Colonic mucosa (tissue), 4 donors: Measurements from ENCODE around the gene SSBP1. TPM values are rescaled to one million over a fixed set of nuclear protein-coding genes. Genes with fewer than 3 reads are reported as not detected.

Source experiments
- DNase-seq: peaks from one replicate; pipeline ENCODE4 v3.0.0-alpha.2; 2020
- H3K27ac ChIP-seq: fragments of 200-600 bp; one replicate; pipeline ENCODE4 v1.8.0; 2021
- H3K27me3 ChIP-seq: fragments of 200-600 bp; one replicate; pipeline ENCODE4 v1.8.0; 2021
- H3K36me3 ChIP-seq: fragments of 200-600 bp; one replicate; pipeline ENCODE4 v1.8.0; 2021
- H3K4me1 ChIP-seq: fragments of 200-600 bp; one replicate; pipeline ENCODE4 v1.8.0; 2021; ENCODE audit warnings: mild to moderate bottlenecking
- H3K4me3 ChIP-seq: fragments of 200-600 bp; one replicate; pipeline ENCODE4 v1.8.0; 2021
- H3K9ac ChIP-seq, 2 donors: one replicate each; pipeline ENCODE4 v1.7.0; 2013; ENCODE audit warnings: control low read depth in 2 of 2, low read depth in 2 of 2, low read length in 2 of 2
- H3K9me3 ChIP-seq: fragments of 200-600 bp; one replicate; pipeline ENCODE4 v1.8.0; 2021
- intact Hi-C: fragments of 100-400 bp; cut with DNase I; formaldehyde crosslinking; loops from one replicate; pipeline ENCODE4 v1.14.1; 2022
- total RNA-seq, 2 donors: library from RNA; stranded (reverse); fragmentation: NEBNext Ultra II Directional in 1 of 2; extraction: Animal tissue kit (Norgen Biotek cat#: 25700) in 1 of 2; gene quantifications; one replicate each; pipeline ENCODE4 v1.2.1, GENCODE V29; 2021
- TF ChIP-seq, protein P1 (sequence below): fragments of 200-600 bp; IDR thresholded peaks from one replicate; pipeline ENCODE4 v1.8.0; 2022; ENCODE audit warnings: antibody characterized with exemption, mild to moderate bottlenecking
- donor health status: healthy.
- donor health status: DM: no; HTN: no; CAD: no.
- donor health status: DM: no; HTN: no; CAD: no.

SSBP1 gene
- total RNA-seq, 2 donors from 2014 or later, result 76.7 to 130 TPM

DNA sequence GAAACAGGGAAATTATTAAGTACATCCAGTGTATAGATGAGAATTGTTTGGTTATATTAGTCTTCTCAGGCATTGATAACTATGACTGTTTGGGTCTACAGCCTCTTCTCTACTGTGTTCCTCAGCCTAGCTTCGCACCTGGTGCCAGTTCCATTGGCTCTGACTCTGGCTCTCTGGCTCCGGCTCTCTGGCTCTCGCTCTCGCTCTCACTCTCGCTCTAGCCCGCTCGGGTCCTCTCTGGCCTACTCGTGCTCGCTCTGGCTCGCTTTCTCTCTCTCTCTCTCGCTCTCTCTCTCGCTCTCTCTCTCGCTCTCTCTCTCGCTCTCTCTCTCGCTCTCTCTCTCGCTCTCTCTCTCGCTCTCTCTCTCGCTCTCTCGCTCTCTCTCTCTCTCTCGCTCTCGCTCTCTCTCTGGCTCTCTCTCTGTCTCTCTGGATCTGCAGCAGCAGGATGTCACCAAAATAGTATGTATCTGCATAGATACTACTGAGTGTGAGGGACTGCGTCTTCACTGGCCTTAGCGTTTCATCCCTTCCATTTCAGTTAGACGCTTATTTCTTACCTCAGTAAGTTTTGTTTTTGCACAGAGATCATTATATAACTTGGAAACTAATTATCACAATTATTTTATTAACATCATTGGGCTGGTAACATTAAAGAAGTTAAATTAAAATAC lies 6.5 kb upstream of the SSBP1 start:
- no peak for DNase-seq
- H3K9ac ChIP-seq, result no peak overlapping the region
- H3K4me1 ChIP-seq, result no peaks in the 10 kb centered on the region
- TF ChIP-seq, protein P1, sequence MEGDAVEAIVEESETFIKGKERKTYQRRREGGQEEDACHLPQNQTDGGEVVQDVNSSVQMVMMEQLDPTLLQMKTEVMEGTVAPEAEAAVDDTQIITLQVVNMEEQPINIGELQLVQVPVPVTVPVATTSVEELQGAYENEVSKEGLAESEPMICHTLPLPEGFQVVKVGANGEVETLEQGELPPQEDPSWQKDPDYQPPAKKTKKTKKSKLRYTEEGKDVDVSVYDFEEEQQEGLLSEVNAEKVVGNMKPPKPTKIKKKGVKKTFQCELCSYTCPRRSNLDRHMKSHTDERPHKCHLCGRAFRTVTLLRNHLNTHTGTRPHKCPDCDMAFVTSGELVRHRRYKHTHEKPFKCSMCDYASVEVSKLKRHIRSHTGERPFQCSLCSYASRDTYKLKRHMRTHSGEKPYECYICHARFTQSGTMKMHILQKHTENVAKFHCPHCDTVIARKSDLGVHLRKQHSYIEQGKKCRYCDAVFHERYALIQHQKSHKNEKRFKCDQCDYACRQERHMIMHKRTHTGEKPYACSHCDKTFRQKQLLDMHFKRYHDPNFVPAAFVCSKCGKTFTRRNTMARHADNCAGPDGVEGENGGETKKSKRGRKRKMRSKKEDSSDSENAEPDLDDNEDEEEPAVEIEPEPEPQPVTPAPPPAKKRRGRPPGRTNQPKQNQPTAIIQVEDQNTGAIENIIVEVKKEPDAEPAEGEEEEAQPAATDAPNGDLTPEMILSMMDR, result no peak
- intact Hi-C loops, result no loop called here
- H3K27me3 ChIP-seq, result no peaks in the 10 kb centered on the region
- no peak overlapping the region for H3K4me3 ChIP-seq
- no peaks in the 10 kb centered on the region for H3K36me3 ChIP-seq
- no peaks in the 10 kb centered on the region for H3K9me3 ChIP-seq
- H3K27ac ChIP-seq, result no peak overlapping the region

DNA sequence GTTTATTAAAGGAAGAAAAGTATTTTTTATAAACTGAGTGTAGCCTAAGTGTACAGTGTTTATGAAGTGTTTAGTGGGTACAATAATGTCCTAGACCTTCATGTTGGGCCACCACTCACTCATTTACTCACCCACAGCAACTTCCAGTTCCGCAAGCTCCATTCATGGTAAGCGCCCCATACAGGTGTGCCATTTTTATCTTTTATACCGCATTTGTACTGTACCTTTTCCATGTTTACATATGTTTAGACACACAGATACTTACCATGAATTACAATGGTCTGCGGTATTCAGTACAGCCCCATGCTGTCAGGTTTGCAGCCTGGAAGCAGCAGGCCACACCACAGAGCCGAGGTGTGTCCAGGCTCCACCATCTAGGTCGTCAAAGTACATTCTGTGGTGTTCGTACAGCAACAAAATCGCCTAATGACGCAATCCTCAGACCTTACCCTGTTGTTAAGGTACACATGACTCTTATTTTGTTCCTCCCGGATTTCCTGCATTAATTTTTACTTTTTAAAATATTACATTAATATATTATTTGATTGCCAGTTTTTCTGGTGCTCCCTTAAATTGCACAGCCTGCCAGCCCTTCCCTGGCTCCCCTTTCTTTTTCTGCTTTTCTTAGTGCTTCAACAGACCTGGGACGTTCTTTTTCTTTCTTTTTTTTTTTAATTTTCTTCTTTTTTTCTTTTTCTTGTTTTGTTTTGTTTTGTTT lies 881 bp upstream of the SSBP1 start:
- Histone ChIP-seq H3K9ac (peak overlapping the region in 1 of 2 donors; percentile 66), H3K9me3 (no peaks in the 10 kb centered on the region), H3K4me1 (no peaks in the 10 kb centered on the region), H3K4me3 (peak overlapping the region; percentile 68), H3K27ac (peak overlapping the region; percentile 83), H3K36me3 (peaks cover 5% of the 10 kb centered on the region), H3K27me3 (no peaks in the 10 kb centered on the region)
- intact Hi-C loops, result loop anchor here (5.0 kb wide), 1 partner anchor 80 kb away; no protein-coding TSS in a partner anchor
- TF ChIP-seq, protein P1, result no peak
- peak; percentile 41 for DNase-seq

DNA sequence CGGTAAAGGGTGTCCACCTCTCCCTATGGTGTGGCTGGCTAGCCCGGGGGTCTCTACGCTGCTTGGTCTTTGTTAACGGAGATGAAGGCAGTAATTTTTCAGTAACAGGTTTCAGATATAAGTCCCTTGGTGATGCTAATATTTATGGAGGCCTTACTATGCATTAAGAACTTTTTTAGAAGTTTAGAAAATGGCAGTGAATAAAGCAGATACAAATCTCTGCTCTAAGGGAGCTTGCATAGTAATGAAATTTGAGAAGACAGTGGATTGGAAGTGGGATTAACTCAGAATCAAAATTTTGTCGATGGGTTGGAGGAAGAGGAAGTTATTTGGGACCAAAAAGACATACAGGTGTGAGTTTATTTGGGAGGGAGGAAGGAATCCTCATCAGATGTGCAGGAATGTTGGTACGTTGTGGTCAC lies 445 bp downstream of the SSBP1 start:
- no peaks in the 10 kb centered on the region for H3K27me3 ChIP-seq
- intact Hi-C loops, result loop anchor here (5.0 kb wide), 1 partner anchor 81 kb away; no protein-coding TSS in a partner anchor
- no peaks in the 10 kb centered on the region for H3K9me3 ChIP-seq
- H3K4me1 ChIP-seq, result no peaks in the 10 kb centered on the region
- TF ChIP-seq, protein P1, result no peak
- no peak for DNase-seq
- H3K4me3 ChIP-seq, result peak overlapping the region; percentile 68
- peaks cover 6% of the 10 kb centered on the region for H3K36me3 ChIP-seq
- H3K9ac ChIP-seq, result peak overlapping the region; percentile 53 to 80
- peak overlapping the region; percentile 83 for H3K27ac ChIP-seq

DNA sequence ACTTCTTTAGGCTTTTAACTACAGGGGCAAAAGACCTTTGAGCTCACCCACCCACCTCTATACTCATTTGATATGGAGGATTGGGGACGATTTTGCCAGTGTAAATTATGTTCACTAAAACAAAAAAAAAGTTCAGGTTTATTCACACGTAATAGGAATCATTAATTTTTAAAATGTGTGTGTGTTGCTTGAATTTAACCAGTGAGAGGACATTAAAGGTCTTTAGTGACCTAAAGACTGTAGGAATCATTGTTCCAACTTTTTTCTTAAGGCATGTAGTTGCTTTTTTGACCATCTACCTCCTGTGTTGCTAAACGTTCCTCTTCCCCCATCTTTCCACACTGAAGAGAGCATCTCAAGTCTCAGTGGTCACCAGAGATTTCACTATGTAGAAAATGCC lies 1.1 kb downstream of the SSBP1 start:
- TF ChIP-seq, protein P1, result no peak
- H3K9me3 ChIP-seq, result no peaks in the 10 kb centered on the region
- intact Hi-C loops, result loop anchor here (5.0 kb wide), 1 partner anchor 82 kb away; no protein-coding TSS in a partner anchor
- H3K9ac ChIP-seq, result no peak overlapping the region
- H3K4me3 ChIP-seq, result peak overlapping the region; percentile 68
- H3K27ac ChIP-seq, result no peak overlapping the region
- no peaks in the 10 kb centered on the region for H3K4me1 ChIP-seq
- DNase-seq, result no peak
- no peaks in the 10 kb centered on the region for H3K27me3 ChIP-seq
- peaks cover 11% of the 10 kb centered on the region for H3K36me3 ChIP-seq

DNA sequence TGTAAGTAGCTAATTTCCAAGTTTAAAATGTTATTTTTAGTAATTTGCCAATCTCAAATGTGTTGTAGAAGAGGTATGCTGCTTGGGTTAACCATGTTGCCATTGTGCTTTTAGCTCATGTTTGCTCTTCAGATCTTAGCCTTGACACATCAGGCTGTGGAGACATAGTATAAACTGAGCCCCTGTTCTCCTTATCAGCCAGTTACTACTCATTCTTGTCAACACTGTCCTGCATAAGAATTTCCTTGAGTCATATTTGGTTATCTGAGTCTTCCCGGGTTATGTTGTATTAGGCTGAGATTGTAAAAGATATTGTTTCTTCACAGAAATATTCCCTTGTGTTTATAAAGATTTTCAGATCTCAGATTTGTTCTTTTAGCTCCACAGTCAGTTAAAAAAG lies 4.1 kb downstream of the SSBP1 start:
- no peaks in the 10 kb centered on the region for H3K9me3 ChIP-seq
- H3K4me3 ChIP-seq, result no peak overlapping the region
- TF ChIP-seq, protein P1, result no peak
- intact Hi-C loops, result no loop called here
- no peaks in the 10 kb centered on the region for H3K27me3 ChIP-seq
- DNase-seq, result no peak
- H3K9ac ChIP-seq, result no peak overlapping the region
- H3K4me1 ChIP-seq, result no peaks in the 10 kb centered on the region
- peaks cover 11% of the 10 kb centered on the region for H3K36me3 ChIP-seq
- no peak overlapping the region for H3K27ac ChIP-seq
